Stimulated activated CD8-positive, alpha-beta memory T cell treated with anti-CD3 and anti-CD28 coated beads, Interleukin-4, amount 100 ng/mL, for 48 hours (primary cell): Measurements from ENCODE around the gene UGT1A3.
"Not testable (repeated sequence)": the region's sequence is repeated elsewhere in the genome, so short reads cannot be mapped to it uniquely, and the experiment has no call there.

Experiments used
- DNase-seq: peaks from one replicate; pipeline ENCODE4 v3.0.0-alpha.2; 2020

The UGT1A3 gene

DNA sequence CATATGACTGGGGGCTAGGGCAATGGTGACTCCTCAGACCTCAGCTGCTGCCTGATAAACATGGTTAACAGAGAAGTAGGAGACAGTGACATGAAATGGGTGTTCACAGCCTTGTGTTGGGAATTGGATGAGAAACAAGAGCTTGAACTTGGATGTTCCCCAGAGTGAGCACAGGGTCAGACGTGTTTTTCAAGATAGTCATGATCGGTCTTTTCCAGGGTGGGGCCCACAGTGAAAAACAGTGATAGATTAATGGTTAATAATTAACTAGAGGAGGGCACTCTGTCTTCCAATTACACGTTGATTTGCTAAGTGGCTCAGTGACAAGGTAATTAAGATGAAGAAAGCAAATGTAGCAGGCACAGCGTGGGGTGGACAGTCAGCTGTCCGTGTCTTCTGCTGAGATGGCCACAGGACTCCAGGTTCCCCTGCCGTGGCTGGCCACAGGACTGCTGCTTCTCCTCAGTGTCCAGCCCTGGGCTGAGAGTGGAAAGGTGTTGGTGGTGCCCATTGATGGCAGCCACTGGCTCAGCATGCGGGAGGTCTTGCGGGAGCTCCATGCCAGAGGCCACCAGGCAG lies at the start of gene UGT1A3:
UGT1A3 (plus strand) TSS at position 320 of the 579 bp plus-strand sequence; CDS start at position 405, 85 bp downstream.
- no peak for DNase-seq

DNA sequence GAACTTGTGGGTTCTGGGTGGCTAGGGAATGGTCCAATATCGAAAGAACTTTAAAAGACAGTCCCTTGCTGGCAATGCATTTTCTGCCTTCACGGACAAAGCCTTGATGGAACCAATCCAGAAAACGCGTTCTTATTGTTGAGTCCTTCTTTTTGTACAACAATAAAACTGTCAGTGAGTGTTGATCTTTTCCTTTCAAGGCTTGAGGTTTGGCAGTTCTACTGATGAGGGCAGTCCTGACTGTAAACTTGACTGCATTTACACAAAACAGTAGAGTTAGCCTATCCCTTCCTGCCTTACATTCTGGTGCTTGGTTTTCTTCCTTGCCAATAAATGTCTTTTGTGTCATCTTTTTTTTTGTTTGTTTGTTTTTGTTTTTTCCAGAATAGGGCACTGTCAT lies 49.6 kb upstream of the UGT1A3 start:
- no peak for DNase-seq

DNA sequence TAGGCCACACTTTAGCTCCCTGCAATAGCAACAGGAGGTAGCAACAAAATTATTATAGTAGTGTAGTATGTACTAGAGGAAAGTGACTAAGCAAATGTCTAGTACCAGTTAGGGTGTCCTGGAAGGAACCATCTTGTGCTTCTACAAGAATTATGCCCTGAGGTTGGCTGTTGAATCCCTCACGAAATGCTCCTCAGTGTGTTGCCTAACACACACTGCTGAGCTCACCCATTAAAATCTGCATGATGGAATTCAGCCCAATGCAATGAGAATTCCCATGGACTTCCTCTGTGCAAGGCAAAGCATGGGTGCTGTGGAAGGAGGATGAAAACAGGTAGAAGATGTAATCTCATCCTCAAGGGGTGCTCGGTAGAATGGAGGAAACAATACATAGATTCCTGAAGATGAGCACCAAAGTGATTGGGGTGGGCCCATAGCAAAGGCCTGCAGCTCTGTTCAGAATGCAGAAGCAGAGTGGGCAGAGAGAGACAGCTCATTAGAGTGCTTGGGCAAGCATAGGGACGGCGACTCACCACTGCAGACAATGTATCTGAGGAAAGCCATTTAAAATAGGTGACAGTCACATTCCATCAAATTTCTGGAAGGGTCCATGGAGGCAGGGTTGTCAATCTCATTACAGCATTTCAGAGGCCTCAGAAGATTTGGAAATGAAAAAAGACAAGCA lies 48.3 kb upstream of the UGT1A3 start:
- DNase-seq: no peak

DNA sequence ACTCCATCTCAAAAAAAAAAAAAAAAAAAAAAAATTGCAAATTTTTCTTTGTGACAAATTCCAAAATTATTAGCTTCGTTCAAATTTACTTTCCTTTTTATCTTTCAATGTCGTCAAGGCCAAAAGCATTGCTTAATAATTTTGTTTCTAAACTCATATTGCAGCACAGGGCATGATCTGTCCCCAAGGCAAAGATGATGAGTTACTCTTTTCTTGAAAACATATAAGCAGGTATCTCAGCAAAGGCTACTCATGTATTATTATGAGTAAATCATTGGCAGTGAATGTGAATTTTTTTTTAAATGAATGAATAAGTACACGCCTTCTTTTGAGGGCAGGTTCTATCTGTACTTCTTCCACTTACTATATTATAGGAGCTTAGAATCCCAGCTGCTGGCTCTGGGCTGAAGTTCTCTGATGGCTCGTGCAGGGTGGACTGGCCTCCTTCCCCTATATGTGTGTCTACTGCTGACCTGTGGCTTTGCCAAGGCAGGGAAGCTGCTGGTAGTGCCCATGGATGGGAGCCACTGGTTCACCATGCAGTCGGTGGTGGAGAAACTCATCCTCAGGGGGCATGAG lies 47.2 kb upstream of the UGT1A3 start, which contains the start of gene UGT1A7:
UGT1A7 (plus strand) TSS at position 381 of the 579 bp plus-strand sequence; CDS start at position 418, 37 bp downstream.
- DNase-seq: no peak

DNA sequence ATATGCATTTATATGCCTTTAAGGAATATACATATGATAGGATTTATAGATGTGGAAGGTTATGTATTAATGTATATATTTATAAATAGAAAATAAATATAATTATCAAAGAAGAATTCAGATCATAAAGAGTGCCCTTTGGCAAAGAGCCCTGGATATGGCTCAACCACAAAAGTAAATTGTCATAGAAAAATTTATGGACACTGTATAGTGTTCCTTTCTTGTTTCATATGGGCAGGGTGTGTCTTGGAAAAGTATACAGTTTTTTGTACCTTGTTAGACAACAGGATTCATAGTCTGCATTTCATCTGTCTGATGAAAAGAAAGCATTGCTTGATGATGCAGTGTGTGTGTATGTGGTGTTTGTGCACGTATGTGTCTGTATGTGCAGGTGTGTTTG lies 44.2 kb upstream of the UGT1A3 start:
- DNase-seq: no peak

DNA sequence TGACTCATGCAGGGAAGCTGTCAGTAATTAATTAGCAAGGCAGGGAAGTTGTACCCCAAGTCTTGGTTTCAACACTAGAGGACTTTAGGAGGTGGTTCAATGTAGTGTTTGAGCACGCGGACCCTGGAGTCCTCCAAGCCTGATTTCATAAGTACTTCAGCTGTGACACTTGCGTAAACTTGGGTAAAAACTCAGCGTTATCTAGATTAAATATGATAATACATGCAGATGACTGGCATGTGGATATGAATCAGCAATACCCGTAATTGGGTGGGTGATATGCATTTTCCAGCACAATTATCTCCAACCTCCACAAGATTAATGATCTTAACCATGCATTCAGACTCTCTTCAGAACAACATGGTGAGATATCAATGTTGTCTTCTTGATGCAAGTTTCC lies 41.9 kb upstream of the UGT1A3 start:
- DNase-seq: no peak

DNA sequence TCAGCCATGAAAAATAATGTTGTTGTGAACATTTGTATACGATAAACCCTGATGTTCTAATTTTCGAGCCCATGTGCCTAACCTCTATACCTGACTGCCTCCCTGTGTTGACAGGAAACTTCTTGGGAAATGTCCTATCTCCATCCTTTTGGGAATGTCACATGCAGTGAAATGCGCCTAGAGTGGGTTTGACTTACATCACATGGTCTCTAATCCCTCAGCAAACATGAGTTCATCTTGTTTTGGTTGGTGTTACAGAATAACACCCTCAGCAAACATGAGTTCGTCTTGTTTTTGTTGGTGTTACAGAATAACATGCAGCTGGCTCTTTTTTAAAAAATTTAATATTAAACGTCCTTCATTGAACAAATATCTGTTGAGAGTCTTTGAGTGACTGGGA lies 40.5 kb upstream of the UGT1A3 start:
- DNase-seq: no peak

DNA sequence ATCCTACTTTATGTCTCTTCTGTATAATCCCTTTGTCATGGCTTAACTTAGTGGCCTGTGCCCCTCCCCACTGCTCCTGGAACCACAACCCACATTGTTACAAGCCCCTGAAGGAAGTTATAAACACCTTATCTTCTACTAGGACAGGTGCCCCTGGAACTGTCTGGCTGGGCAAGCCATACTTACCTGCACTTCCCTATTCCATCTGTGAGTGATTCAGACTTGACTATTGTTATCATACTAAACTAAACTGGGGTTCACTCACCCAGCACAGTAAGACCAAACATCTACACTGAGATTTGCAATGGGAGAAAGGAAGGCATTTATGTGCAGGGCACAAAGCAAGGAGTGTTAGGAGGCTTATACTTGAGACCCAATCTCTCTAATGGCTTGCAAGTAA lies 39.8 kb upstream of the UGT1A3 start:
- no peak for DNase-seq

DNA sequence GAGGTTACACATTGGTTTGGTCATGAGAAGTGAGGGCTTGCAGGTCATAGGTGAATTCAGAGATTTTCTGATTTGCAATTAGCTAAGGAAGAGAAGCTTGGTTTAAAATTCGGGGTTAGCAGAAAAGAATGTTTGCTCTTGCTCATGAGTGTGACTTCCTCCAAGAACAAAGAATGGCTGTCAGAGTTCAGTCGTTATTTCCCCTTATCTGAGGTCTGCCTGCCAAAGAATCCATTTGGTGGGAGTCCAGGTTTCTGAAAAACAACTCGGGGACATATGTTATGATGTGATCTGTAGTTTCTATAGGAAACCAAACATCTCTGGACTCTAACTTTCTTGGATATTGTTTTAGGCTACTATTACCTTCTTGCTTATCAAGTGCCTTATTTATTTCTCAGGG lies 39.3 kb upstream of the UGT1A3 start:
- no peak for DNase-seq

DNA sequence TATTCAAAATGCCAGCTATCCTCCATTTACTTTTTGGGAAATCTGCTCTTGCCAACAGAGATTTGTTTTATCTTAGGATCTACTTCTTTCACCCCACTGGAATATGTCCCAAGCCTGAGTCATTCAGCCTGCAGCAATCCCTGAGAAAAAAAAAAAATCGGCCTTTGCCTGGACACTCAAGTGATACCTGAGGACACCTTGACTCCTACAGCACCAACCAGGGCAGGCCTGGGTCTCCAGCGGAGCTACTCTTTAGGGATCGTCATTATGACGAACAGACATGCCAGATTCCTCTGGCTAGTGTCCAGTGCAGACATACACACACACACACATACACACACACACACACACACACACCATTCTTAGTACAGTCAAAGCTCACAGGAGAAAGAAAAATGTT lies 38.4 kb upstream of the UGT1A3 start:
- DNase-seq: no peak

DNA sequence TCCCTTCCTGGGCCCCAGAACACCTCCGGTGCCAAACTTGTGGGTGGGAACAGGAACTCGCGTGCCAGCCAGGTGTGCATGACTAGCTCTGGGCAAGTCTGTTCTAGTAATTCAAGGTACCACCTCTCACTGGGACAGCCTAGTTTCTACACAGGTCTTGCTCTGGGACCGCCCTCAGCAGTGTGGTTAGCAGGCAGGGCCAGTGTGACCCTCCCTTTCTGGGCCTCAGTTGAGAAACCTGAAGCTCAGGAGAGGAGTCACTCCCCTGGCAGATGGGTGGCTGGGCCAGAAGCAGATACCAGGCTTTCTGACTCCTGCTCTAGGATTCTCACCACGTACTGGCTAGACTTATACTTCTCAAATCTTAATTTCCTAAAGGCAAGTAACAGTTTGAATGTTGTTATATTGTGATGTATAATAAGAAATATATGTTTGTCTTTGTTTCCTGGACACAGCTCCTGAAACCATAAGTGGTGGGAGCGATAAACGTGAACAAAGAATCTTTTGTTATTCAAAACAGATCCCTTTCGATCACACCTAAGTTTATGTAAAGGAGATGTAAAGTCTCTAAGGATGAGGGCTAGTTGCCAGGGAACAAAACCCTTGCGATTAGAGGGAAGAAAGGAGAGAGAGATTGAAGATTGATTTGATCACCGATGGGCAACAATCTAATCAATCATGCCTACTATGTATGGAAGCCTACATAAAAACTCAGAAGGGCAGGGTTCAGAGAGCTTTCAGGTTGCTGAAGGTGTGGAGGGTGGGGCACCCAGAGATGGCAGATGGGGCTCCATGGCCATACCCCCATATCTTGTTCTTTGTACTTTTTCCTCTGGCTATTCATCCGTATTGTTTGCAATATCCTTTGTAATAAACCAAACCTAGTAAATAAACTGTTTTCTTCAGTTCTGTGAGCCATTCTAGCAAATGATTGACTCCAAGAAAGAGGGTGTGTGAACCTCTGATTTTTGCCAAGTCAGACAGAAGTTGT lies 37.1 kb upstream of the UGT1A3 start:
- no peak for DNase-seq

DNA sequence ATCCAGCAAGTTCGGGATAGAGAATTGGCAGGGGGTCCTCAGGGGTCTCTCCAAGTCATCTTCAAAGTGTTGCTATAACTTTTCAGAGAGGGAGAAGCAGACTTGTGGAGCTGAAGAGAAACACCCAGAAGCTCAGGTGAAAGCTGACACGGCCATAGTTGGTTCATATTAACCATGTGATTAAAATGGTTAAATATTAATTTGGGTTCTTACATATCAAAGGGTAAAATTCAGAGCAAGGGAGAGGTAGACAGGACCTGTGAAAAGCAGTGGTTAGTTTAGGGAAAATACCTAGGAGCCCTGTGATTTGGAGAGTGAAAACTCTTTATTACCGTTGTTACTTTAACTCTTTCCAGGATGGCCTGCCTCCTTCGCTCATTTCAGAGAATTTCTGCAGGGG lies 36.2 kb upstream of the UGT1A3 start, which contains the start of gene UGT1A6:
UGT1A6 (plus strand) TSS at position 243 of the 400 bp plus-strand sequence; CDS start at position 358, 115 bp downstream.
- DNase-seq: no peak

DNA sequence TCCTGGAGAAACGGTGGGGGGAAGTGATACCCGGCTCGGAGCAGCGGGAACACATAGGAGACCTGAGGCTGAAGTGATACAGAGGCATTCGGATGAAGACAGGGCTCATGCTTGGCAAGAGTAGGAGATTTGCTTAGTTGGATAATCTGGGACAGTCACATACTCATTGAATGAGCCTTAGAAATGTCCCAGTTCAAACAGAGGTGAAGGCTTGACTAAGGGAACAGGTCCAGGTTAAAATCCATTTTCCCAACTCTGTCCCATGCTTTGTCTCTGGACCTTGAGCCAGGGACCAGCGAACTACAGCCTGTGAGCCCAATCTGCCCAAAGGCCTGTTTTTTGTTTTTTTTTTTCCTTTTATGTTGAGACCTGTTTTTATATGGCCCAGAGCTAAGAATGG lies 34.9 kb upstream of the UGT1A3 start:
- no peak for DNase-seq

DNA sequence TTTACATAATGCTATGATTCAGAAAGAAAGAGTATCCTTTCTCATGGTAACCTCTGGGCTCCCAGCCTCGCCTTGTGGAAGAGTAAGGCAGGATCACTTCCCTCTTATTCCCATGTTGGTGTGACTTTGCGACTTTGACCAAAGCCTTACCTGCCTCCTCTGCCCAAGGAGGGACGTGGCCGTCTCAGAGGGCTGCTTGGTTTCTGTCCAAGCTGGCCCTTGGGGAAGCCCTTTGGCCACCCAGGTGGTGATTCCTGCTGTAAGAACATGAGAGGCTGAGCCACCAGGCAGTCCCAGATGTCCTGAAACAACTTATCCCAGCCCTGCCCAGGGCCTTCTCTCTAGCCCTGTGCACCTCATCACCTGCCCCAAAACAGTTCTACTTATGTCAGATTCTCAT lies 30.1 kb upstream of the UGT1A3 start:
- no peak for DNase-seq

DNA sequence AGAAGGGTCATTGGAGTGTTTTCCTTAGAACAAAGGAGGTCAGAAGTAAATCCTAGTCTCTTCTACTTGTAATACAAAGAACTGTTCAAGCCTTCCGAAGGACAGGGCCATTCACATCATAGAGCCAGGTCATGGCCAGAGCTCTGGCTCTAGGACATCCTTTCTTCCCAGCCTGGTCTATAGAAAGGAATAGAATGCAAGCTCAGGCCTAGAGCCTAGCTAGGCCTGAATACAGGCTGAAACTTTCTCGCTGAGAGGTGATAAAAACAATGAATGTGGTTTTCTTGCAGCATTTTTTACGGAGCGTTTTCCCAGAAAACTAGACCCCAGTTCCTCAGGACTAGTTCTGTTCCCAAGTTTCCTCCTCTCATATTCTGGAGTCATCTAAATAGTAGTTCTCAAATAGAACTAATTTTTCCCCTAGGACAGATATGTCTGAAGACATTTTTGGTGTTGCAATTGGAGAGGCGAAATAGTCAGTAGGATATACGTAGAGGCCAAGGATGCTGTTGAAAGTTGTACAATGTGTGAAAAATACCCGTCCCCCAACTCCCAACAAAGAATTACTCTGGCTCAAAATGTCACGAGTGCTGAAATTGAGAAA lies 29.3 kb upstream of the UGT1A3 start:
- no peak for DNase-seq

DNA sequence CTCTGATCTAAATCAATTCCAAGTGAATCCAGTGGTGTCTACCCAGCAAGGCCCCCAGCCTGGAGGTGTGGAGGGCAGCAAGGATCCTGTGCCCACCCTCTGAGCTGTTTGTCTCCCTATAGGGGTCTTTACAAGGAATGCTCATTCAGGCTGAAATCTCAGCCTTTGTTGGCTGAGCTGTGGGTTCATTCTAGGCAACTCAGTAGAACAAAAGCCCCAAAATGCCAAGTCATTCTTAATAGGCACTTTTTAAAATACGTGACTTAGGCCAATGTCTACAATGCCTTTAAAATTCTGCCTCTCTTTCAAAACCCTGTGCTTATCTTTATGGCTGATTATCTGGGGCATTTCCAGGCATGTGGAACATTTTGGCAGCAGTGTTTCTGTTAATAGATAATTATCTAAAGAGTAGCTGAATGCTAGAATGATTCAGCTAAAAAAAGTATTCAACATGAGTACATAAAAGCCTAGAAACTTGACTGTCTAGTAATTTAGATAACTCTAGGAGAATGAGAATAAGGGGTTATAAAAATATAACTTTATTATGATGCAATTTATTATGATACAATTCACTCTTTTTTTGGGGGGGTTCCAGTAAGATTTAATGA lies 28.7 kb upstream of the UGT1A3 start:
- DNase-seq: no peak

DNA sequence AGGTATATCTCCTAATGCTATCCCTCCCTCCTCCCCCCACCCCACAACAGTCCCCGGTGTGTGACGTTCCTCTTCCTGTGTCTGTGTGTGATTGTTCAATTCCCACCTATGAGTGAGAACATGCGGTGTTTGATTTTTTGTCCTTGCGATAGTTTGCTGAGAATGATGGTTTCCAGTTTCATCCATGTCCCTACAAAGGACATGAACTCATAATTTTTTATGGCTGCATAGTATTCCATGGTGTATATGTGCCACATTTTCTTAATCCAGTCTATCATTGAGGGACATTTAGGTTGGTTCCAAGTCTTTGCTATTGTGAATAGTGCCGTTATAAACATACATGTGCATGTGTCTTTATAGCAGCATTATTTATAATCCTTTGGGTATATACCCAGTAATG lies 28.0 kb upstream of the UGT1A3 start:
- DNase-seq: not testable (repeated sequence)

DNA sequence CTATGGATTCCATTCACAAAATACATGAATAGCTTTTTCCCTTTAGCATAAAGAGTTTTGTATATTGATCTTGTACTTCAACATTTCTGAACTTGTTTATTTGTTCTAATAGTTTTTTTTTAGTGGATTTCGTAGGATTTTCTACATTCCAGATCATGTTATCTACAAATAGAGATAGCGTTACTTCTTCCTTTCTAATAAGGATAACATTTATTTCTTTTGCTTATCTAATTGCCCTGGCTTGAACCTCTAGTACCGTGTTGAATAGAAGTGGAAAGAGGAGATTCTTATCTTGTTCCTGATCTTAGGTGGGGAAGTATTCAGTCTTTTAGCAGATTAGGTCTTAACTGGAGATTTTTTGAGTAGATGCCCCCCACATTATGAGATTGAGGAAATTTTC lies 26.6 kb upstream of the UGT1A3 start:
- no peak for DNase-seq

DNA sequence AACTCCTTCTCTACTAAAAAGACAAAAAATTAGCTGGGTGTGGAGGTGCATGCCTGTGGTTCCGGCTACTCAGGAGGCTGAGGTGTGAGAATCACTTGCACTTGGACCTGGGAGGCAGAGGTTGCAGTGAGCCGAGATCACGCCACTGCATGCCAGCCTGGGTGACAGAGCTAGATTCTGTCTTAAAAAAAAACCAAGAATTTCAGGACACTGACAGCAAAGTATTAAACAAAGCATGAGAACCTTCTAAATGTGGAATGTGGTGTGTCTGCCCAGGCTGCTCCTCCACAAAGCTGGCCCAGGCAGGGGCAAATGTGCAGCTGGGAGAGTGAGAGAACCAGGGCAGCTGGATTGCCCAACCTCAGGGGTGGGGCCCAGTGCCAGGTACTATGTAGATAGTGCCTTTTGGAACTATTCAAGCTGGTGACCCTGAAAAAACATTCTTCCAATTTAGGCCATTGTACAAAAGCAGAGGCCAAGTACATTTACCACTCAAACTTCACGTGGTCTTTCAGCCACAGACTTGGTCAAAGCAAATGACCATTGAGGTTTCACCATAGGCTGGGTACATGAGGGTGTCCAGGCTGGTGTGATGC lies 22.8 kb upstream of the UGT1A3 start:
- no peak for DNase-seq

DNA sequence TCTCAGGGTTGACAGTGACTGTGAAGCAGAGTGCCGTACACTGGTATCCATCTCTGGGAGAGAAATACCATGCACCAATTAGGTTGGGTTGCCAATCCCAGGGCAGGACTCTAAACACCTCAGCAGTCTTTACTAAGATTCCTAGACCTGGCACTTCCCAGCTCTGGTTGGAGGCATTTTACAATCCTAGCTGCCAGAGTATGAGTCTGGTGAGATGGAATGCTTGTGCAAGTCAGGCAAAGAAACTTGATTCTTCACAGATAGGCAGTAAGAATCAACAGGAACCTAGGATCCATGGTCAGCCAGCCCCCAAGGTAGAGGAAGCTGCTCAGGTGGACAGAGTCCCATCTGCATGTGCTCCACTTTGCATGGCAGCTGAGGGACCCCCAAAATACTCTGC lies 22.1 kb upstream of the UGT1A3 start:
- DNase-seq: no peak

DNA sequence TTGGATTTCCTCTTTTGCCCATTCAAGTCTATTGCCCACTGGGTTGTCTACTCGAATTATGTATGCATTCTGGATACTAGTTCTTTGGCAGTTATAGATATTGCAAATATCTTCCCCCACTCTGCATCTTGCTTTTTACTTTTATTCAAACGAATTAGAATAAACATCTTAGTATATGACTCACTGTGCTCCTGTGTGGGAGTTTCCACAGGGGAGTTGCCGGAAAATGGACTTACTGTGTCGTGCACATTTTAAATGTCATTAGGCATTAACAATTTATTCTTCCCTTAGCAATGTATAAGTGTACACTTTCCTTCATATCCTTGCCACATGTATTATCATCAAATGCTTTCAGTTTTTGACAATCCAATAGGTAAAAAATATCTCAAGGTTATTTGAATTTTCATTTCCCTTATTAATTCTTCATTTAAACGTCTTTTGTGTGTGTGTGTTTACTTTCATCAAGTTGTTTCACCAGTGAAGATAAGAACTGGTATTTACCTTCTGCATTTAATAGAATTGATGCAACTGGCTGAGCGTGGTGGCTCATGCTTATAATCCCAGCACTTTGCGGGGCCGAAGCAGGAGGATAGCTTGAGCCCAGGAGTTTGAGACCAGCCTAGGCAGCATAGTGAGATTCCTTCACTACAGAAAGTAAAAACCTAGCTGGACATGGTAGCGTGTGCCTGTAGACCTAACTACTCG lies 20.8 kb upstream of the UGT1A3 start:
- DNase-seq: no peak
